ENCODE measurements around the gene SIGLEC1.

SIGLEC1 gene

GRCh38 chr20:3663031-3663701 is 49.2 kb downstream of the SIGLEC1 start, which contains the start of gene GFRA4:
TSS of gene GFRA4 (minus strand) at chr20:3663399. CDS start at chr20:3663399, 0 bp downstream.
- DNase-seq (ENCODE audit: low read depth in 1 of 2, low spot score in 1 of 2): no peak
- TF ChIP-seq SPI1 (IDR thresholded peaks at IDR 0.05; ENCODE audit: borderline replicate concordance, low read depth) (no peak), GABPA (IDR thresholded peaks at IDR 0.05; ENCODE audit: low read depth) (no peak), CTCF (IDR thresholded peaks at IDR 0.05; ENCODE audit: insufficient read depth, low read length) (no peak), POLR2AphosphoS5 (IDR thresholded peaks at IDR 0.05; ENCODE audit: low read depth) (no peak), REST (IDR thresholded peaks at IDR 0.05; ENCODE audit: insufficient replicate concordance, low read depth) (no peak)
- no peak within 1 kb of the TSS for H3K27ac ChIP-seq (replicated peaks)
- H3K27me3 ChIP-seq (ENCODE audit: insufficient read depth, poor library complexity, severe bottlenecking): peaks cover 34% of the 10 kb centered on the region
- no peak within 1 kb of the TSS for H3K4me3 ChIP-seq (replicated peaks; ENCODE audit: insufficient read depth, low read length)
